ENCODE data around the gene RAB14.
"Not testable (repeated sequence)": the region's sequence is repeated elsewhere in the genome, so short reads cannot be mapped to it uniquely, and the experiment has no call there.

DNA sequence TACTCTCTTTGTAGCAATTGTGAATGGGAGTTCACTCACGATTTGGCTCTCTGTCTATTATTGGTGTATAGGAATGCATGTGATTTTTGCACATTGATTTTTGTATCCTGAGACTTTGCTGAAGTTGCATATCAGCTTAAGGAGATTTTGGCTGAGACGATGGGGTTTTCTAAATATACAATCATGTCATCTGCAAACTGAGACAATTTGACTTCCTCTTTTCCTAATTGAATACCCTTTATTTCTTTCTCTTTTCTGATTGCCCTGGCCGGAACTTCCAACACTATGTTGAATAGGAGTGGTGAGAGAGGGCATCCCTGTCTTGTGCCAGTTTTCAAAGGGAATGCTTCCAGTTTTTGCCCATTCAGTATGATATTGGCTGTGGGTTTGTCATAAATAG lies 72.3 kb downstream of the RAB14 start:
- not testable (repeated sequence) for TF ChIP-seq EZH2phosphoT487 (IDR thresholded peaks at IDR 0.05; ENCODE audit: borderline replicate concordance, low read depth, low read length); CTCF (conservative IDR thresholded peaks at IDR 0.05; ENCODE audit: low read length)
